ENCODE results near the gene IKBIP. TPM values are rescaled to one million over a fixed set of nuclear protein-coding genes. Genes with fewer than 3 reads are reported as not detected.

IKBIP gene
- total RNA-seq, 4 donors from 2014 or later = 0.40 to 6.8 (median 3.0) TPM; not detected in 1

DNA sequence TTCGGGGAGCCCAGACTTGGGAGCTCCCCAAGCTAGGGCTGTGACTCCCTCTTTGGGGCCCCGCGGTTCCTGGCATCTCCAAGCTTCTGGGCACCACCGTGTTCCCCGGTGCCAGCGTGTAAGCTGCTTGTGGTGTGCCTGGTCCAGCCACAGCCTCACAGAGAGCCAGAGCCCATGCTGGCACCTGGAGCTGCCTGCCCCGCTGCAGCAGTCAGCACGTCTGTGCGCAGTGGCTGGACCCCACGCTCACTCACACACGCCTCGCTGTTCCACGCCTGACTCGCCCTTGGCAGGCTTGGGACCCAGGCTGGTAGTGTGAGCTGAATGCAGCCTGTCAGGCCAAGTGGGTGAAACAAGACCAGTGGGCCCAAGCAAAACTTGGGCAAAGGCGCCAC lies 35.0 kb upstream of the IKBIP start:
- Histone ChIP-seq H3K4me1 (no peaks in the 10 kb centered on the region), H3K36me3 (peaks cover 0 to 59% (median 29%) of the 10 kb centered on the region in 4 donors), H3K4me3 (no peak overlapping the region), H3K27me3 (no peaks in the 10 kb centered on the region), H3K27ac (peak overlapping the region in 1 of 4 donors; percentile 2), H3K9me3 (no peaks in the 10 kb centered on the region)
- no peak for DNase-seq
- intact Hi-C loops (cut with DNase I; ENCODE audit: low total_unique reads) (no loop called here), in situ Hi-C loops (cut with MboI; ENCODE audit: low pct_ligation_motif_present in 1 of 4, low pct_unique_long_range_greater_than_20kb in 1 of 4, low sequenced_read_pairs in 3 of 4) (no loop called here)
- WGBS, 2 donors (ENCODE audit: low coverage in 1 of 2) = 96% methylated on average over 13 of the region's 15 CpGs; no CpG with 5 or more reads in 1 of the 2 donors
- TF ChIP-seq POLR2AphosphoS5 (IDR thresholded peaks at IDR 0.05) (no peak), POLR2A (IDR thresholded peaks at IDR 0.05) (no peak), EP300 (IDR thresholded peaks at IDR 0.05; ENCODE audit: low read depth) (no peak), CTCF (IDR thresholded peaks at IDR 0.05) (no peak)

GRCh38 chr12:98678946-98679610 lies 34.5 kb upstream of the IKBIP start:
- Histone ChIP-seq H3K27me3 (no peaks in the 10 kb centered on the region), H3K4me1 (no peaks in the 10 kb centered on the region), H3K9me3 (no peaks in the 10 kb centered on the region), H3K4me3 (no peak overlapping the region), H3K36me3 (peaks cover 0 to 58% (median 26%) of the 10 kb centered on the region in 4 donors), H3K27ac (peak overlapping the region in 1 of 4 donors; percentile 38)
- whole genome bisulfite sequencing, 2 donors (ENCODE audit: low coverage in 1 of 2) = 75% methylated on average over 7 of the region's 7 CpGs; no CpG with 5 or more reads in 1 of the 2 donors
- in situ Hi-C loops (cut with MboI; ENCODE audit: low pct_ligation_motif_present in 1 of 4, low pct_unique_long_range_greater_than_20kb in 1 of 4, low sequenced_read_pairs in 3 of 4) (no loop called here), intact Hi-C loops (cut with DNase I; ENCODE audit: low total_unique reads) (no loop called here)
- no peak for TF ChIP-seq CTCF (IDR thresholded peaks at IDR 0.05)
- no peak for TF ChIP-seq POLR2AphosphoS5 (IDR thresholded peaks at IDR 0.05)
- TF ChIP-seq POLR2A (IDR thresholded peaks at IDR 0.05) = no peak
- no peak for TF ChIP-seq EP300 (IDR thresholded peaks at IDR 0.05; ENCODE audit: low read depth)
- DNase-seq = no peak

- H3K4me3 ChIP-seq = no peak overlapping the region
- WGBS, 2 donors (ENCODE audit: low coverage in 1 of 2) = 98 to 100% methylated on average over 3 to 9 of the region's 15 CpGs
- DNase-seq = no peak
- intact Hi-C loops (cut with DNase I; ENCODE audit: low total_unique reads) (no loop called here), in situ Hi-C loops (cut with MboI; ENCODE audit: low pct_ligation_motif_present in 1 of 4, low pct_unique_long_range_greater_than_20kb in 1 of 4, low sequenced_read_pairs in 3 of 4) (no loop called here)
- no peaks in the 10 kb centered on the region for H3K4me1 ChIP-seq
- peaks cover 0 to 58% (median 24%) of the 10 kb centered on the region in 4 donors for H3K36me3 ChIP-seq
- H3K27me3 ChIP-seq = no peaks in the 10 kb centered on the region
- no peaks in the 10 kb centered on the region for H3K9me3 ChIP-seq
- H3K27ac ChIP-seq = peak overlapping the region in 1 of 4 donors; percentile 38
- TF ChIP-seq CTCF (IDR thresholded peaks at IDR 0.05) = no peak
- TF ChIP-seq POLR2A (IDR thresholded peaks at IDR 0.05) = no peak
- TF ChIP-seq POLR2AphosphoS5 (IDR thresholded peaks at IDR 0.05) = no peak
- no peak for TF ChIP-seq EP300 (IDR thresholded peaks at IDR 0.05; ENCODE audit: low read depth)
Measured at GRCh38 chr12:98678236-98678945, 33.8 kb upstream of the IKBIP start.

DNA sequence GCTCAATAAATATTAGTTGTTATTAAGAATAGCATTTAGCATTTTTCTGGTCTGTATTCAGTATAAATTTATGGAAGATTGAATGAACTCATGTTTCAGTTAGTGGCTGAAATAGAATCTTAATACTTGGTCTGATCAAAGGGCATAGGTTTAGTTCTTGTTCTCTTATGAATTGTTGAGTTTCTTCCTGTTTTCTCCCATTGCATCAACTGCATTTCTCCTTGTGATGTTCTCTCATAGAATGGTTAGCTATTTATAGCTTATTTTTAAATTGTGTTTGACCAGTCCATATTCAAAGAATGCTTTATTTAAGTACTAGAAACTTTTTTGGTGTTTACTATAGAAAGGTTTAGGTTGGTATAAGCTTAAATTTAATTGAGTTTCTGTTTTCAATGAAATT lies 30.3 kb upstream of the IKBIP start:
- no peak overlapping the region for H3K27ac ChIP-seq
- no peak overlapping the region for H3K4me3 ChIP-seq
- in situ Hi-C loops (cut with MboI; ENCODE audit: low pct_ligation_motif_present in 1 of 4, low pct_unique_long_range_greater_than_20kb in 1 of 4, low sequenced_read_pairs in 3 of 4) = loop anchor here in 1 of 4 donors (25.0 kb wide), 1 partner anchor 113 kb away; no protein-coding TSS in a partner anchor
- TF ChIP-seq POLR2A (IDR thresholded peaks at IDR 0.05) = no peak
- TF ChIP-seq CTCF (IDR thresholded peaks at IDR 0.05) = no peak
- TF ChIP-seq POLR2AphosphoS5 (IDR thresholded peaks at IDR 0.05) = no peak
- TF ChIP-seq EP300 (IDR thresholded peaks at IDR 0.05; ENCODE audit: low read depth) = no peak
- intact Hi-C loops (cut with DNase I; ENCODE audit: low total_unique reads) = no loop called here
- H3K27me3 ChIP-seq = no peaks in the 10 kb centered on the region
- DNase-seq = no peak
- peaks cover 0 to 54% (median 21%) of the 10 kb centered on the region in 4 donors for H3K36me3 ChIP-seq
- H3K9me3 ChIP-seq = no peaks in the 10 kb centered on the region
- no peaks in the 10 kb centered on the region for H3K4me1 ChIP-seq

Measured in transverse colon (tissue), 4 donors.